H1 (cell line): Measurements from ENCODE around the gene S100A14. TPM values are rescaled to one million over a fixed set of nuclear protein-coding genes. Genes with fewer than 3 reads are reported as not detected.

Source experiments
- CBX5 ChIP-seq: fragments of 300-800, 300-1000 bp; sonication (generic); IDR thresholded peaks from 2 replicates; pipeline ENCODE4 v1.7.1; 2016; ENCODE audit warnings: antibody characterized with exemption, low read length, low read depth
- SIX5 ChIP-seq: IDR thresholded peaks from 2 replicates; pipeline ENCODE4 v1.6.1; 2011; ENCODE audit warnings: mild to moderate bottlenecking, low read depth, low read length
- SUZ12 ChIP-seq: fragments of 200-600 bp; sonication (generic); IDR thresholded peaks from 2 replicates; pipeline ENCODE4 v1.6.1; 2012; ENCODE audit warnings: mild to moderate bottlenecking, inconsistent platforms, low read length, moderate library complexity, mixed read lengths
- polyA plus RNA-seq, 7 experiments: library from polyadenylated mRNA; depleted of rRNA in 3 of 7; stranded (reverse) in 5 of 7; unstranded in 2 of 7; fragments of >200 nt in 5 of 7; fragments of 200-250 nt in 2 of 7; gene quantifications; 1 replicate in 5 of 7; 2 replicates in 1 of 7; 4 replicates in 1 of 7; pipeline versions ENCODE4 v1.2.1 to v1.2.3, GENCODE V29; 2011 to 2013; ENCODE audit warnings: missing spikeins in 2 of 7, mixed read lengths in 2 of 7
- total RNA-seq: library from RNA; stranded (reverse); fragmentation: NEBNext Ultra II Directional; extraction: Animal tissue kit (Norgen Biotek cat#: 25700); gene quantifications from 2 replicates; pipeline ENCODE4 v1.2.1, GENCODE V29; 2021

S100A14 gene
- total and polyA plus RNA-seq, 2 of the 8 experiments (the other 6 are each of a cell fraction or from before 2014, with no cell fraction given), result 1.4 to 5.3 TPM

- TF ChIP-seq CBX5, result no peak
- TF ChIP-seq SUZ12, result no peak
- no peak for TF ChIP-seq SIX5
- TF ChIP-seq, all 59 proteins: peak for 0
These were observed 14.3 kb upstream of the S100A14 start (continued) for GRCh38 chr1:153630384-153630783.
